Stimulated activated CD8-positive, alpha-beta memory T cell treated with anti-CD3 and anti-CD28 coated beads, Interleukin-12 subunit alpha, Interleukin-12 subunit beta, amount 100 ng/mL, for 1 hour (primary cell): ENCODE data around the gene TRIM29.

Source experiments
- DNase-seq: peaks from one replicate; pipeline ENCODE4 v3.0.0-alpha.2; 2020; ENCODE audit warnings: low read depth

TRIM29 gene

GRCh38 chr11:120096369-120097191 lies 41.3 kb downstream of the TRIM29 start:
- no peak for DNase-seq

- no peak for DNase-seq
These were observed 42.4 kb downstream of the TRIM29 start for GRCh38 chr11:120095516-120095915.

GRCh38 chr11:120091701-120092100 lies 46.2 kb downstream of the TRIM29 start:
- DNase-seq, result no peak

GRCh38 chr11:120091121-120091520 lies 46.8 kb downstream of the TRIM29 start:
- no peak for DNase-seq

- no peak for DNase-seq
These were observed 47.5 kb downstream of the TRIM29 start for GRCh38 chr11:120090411-120090810.

GRCh38 chr11:120089036-120090001 lies 48.6 kb downstream of the TRIM29 start:
- DNase-seq, result no peak

- no peak for DNase-seq
These were observed 49.9 kb downstream of the TRIM29 start for GRCh38 chr11:120088056-120088455.

- no peak for DNase-seq
These were observed 51.3 kb downstream of the TRIM29 start for GRCh38 chr11:120086651-120087050.

GRCh38 chr11:120079750-120080610 lies 57.9 kb downstream of the TRIM29 start:
- DNase-seq, result no peak

- no peak for DNase-seq
These were observed 59.5 kb downstream of the TRIM29 start for GRCh38 chr11:120078397-120078796.

- DNase-seq, result no peak
These were observed 63.8 kb downstream of the TRIM29 start for GRCh38 chr11:120074076-120074475.

- no peak for DNase-seq
These were observed 64.7 kb downstream of the TRIM29 start for GRCh38 chr11:120073196-120073595.

- no peak for DNase-seq
These were observed 69.8 kb downstream of the TRIM29 start for GRCh38 chr11:120068114-120068573.

GRCh38 chr11:120067438-120068113 lies 70.3 kb downstream of the TRIM29 start:
- DNase-seq, result no peak

- no peak for DNase-seq
These were observed 71.0 kb downstream of the TRIM29 start for GRCh38 chr11:120066738-120067437.

GRCh38 chr11:120065876-120066275 lies 72.0 kb downstream of the TRIM29 start:
- DNase-seq, result no peak

- no peak for DNase-seq
These were observed 72.7 kb downstream of the TRIM29 start for GRCh38 chr11:120065176-120065575.

GRCh38 chr11:120064341-120064740 lies 73.6 kb downstream of the TRIM29 start:
- DNase-seq, result no peak

- DNase-seq, result no peak
These were observed 74.1 kb downstream of the TRIM29 start for GRCh38 chr11:120063686-120064340.

- DNase-seq, result no peak
These were observed 75.4 kb downstream of the TRIM29 start for GRCh38 chr11:120062561-120062930.
